ENCODE results near the gene RACK1. TPM values are rescaled to one million over a fixed set of nuclear protein-coding genes. Genes with fewer than 3 reads are reported as not detected.

RACK1 gene
- total RNA-seq, 1 donor from 2014 or later: 7,283 TPM

- H3K36me3 ChIP-seq (ENCODE audit: control insufficient read depth, insufficient read depth, low read length): peaks cover 20% of the 10 kb centered on the region
- no peaks in the 10 kb centered on the region for H3K27me3 ChIP-seq (ENCODE audit: control insufficient read depth, insufficient read depth, low read length)
- FAIRE-seq: no peak
- TF ChIP-seq, protein P1, sequence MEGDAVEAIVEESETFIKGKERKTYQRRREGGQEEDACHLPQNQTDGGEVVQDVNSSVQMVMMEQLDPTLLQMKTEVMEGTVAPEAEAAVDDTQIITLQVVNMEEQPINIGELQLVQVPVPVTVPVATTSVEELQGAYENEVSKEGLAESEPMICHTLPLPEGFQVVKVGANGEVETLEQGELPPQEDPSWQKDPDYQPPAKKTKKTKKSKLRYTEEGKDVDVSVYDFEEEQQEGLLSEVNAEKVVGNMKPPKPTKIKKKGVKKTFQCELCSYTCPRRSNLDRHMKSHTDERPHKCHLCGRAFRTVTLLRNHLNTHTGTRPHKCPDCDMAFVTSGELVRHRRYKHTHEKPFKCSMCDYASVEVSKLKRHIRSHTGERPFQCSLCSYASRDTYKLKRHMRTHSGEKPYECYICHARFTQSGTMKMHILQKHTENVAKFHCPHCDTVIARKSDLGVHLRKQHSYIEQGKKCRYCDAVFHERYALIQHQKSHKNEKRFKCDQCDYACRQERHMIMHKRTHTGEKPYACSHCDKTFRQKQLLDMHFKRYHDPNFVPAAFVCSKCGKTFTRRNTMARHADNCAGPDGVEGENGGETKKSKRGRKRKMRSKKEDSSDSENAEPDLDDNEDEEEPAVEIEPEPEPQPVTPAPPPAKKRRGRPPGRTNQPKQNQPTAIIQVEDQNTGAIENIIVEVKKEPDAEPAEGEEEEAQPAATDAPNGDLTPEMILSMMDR (IDR thresholded peaks at IDR 0.05; ENCODE audit: insufficient read depth, low read length, severe bottlenecking): no peak
- H3K4me3 ChIP-seq (ENCODE audit: low read depth, low read length): no peak overlapping the region
- DNase-seq (ENCODE audit: low read depth): no peak
Observed at GRCh38 chr5:181197326-181197951, 46.3 kb downstream of the RACK1 start.

DNA sequence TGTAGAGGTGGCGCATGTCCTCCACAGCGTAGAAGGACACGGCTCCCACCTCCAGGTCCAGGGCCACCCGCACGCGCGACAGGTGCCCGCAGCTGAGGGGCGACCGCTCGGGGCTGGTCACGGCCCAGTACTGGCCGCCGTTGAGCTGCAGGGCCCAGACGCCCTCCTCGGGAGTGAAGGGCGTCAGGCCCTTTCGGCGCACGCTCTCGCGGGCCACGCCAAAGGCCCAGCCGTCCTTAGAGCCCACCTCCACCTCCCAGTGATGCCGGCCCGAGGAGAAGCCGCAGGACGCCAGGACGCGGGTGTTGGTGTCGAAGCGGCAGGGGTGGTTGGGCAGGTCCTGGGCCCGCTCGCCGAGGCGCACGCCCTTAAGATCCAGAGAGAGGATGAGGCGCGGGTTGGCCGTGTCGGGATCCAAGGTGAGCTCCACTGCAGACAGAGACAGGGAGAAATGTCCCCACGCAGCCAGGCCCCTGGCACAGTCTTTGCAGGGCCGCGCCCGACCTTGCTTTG is 48.4 kb downstream of the RACK1 start:
- DNase-seq (ENCODE audit: low read depth): no peak
- no peak for FAIRE-seq
- TF ChIP-seq, protein P1 (IDR thresholded peaks at IDR 0.05; ENCODE audit: insufficient read depth, low read length, severe bottlenecking): no peak
- H3K36me3 ChIP-seq (ENCODE audit: control insufficient read depth, insufficient read depth, low read length): peaks cover 19% of the 10 kb centered on the region
- H3K4me3 ChIP-seq (ENCODE audit: low read depth, low read length): no peak overlapping the region
- no peaks in the 10 kb centered on the region for H3K27me3 ChIP-seq (ENCODE audit: control insufficient read depth, insufficient read depth, low read length)

DNA sequence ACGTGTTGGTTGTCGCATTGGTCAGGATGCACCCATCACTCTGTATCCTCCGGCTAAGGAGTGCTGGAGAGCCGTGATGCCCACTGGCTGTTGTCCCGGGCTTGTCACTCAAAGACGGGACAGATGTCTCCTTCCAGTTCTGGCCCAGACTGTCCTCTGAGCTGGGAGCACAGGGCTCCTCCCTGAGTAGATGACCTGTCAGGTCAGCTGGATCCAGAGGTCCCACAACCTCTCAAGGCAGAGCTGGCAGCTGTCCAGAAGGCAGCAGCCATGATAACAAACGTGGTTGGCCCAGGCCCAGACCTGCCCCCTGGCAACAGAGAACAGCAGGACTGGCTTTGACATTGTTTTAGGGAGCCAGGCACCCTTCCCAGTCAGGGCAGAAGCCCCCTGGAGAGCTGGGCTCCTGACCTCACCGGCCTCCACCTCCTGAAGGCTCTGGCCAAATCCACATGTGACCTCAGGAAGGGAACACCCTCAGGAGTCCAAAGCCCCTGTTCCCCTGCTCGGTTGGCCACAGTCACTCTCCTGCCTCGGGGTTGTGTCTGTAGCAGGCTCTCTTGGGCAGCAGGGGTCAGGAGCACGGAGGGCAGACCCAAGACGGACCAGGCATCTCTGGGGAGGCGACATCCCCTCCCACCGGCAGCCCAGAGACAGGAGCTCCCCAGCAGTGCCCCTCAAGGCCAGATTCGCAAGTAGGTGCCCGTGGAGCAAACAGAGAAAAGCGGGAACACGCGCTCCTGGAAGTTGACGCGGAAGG is 49.0 kb downstream of the RACK1 start:
- Histone ChIP-seq H3K27me3 (ENCODE audit: control insufficient read depth, insufficient read depth, low read length) (no peaks in the 10 kb centered on the region), H3K36me3 (ENCODE audit: control insufficient read depth, insufficient read depth, low read length) (peaks cover 17% of the 10 kb centered on the region), H3K4me3 (ENCODE audit: low read depth, low read length) (no peak overlapping the region)
- FAIRE-seq (no peak), DNase-seq (ENCODE audit: low read depth) (no peak)
- TF ChIP-seq, protein P1 (IDR thresholded peaks at IDR 0.05; ENCODE audit: insufficient read depth, low read length, severe bottlenecking): no peak

DNA sequence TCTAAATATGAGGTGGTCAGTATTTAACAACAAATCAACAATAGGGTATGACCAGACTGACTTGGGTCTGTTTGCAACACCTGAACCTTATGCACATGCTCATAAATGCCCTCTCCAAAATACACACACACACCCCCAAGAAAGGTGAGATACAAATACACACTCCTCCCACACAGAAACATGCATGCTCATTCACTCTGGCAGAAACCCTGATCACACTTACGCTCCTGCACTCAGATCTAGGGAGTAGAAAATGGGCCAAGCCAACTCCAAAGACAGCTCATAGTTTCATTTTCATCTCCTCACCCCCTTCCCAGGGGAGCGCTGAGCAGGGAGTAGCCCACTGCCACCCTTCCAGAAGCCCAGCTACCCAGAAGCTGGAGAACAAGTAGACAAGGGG is 50.0 kb downstream of the RACK1 start:
- Histone ChIP-seq H3K4me3 (ENCODE audit: low read depth, low read length) (no peak overlapping the region), H3K27me3 (ENCODE audit: control insufficient read depth, insufficient read depth, low read length) (no peaks in the 10 kb centered on the region), H3K36me3 (ENCODE audit: control insufficient read depth, insufficient read depth, low read length) (peaks cover 13% of the 10 kb centered on the region)
- TF ChIP-seq, protein P1 (IDR thresholded peaks at IDR 0.05; ENCODE audit: insufficient read depth, low read length, severe bottlenecking): no peak
- FAIRE-seq (no peak), DNase-seq (ENCODE audit: low read depth) (no peak)

DNA sequence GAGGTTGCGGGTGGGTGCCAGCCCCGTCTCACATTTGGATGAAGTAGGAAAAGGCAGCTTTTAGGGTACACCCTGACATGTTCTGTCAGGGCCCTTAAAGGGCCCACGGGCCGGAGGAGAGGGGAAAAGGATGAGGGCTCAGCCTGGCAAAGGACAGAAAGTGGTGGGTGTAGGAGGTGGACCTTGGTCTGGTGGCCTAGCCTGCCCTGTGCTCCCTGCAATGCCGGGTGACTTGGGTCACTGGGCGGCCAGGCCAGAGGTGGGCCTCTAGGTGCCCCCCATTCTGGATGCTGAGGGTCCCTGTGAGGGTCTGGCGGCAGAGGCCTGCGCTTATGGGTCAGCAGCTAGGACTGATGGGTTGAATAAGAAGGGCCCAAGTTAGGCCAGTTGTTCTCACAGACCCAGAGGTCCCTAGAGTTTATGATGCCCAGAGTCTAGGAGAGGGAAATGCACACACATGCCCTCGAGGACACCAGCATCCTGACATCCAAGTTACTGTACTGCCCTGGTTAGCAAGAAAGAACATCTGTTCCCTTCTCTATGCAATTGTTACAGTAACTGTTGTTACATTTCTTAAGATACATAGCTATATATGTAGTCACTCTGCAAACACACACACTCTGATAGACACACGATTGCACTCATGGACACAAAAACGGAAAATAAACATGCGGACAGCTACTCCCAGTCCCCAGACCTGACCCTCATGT is 51.2 kb downstream of the RACK1 start:
- Histone ChIP-seq H3K27me3 (ENCODE audit: control insufficient read depth, insufficient read depth, low read length) (no peaks in the 10 kb centered on the region), H3K36me3 (ENCODE audit: control insufficient read depth, insufficient read depth, low read length) (peaks cover 10% of the 10 kb centered on the region), H3K4me3 (ENCODE audit: low read depth, low read length) (peak overlapping the region; percentile 81)
- peak; percentile 49 for DNase-seq (ENCODE audit: low read depth)
- TF ChIP-seq, protein P1 (IDR thresholded peaks at IDR 0.05; ENCODE audit: insufficient read depth, low read length, severe bottlenecking): no peak
- no peak for FAIRE-seq
